NCI-H510A treated with DMSO at 0.1 percent for 48 hours (cell line): ENCODE data around the gene RPLP2.
A peak's percentile ranks its signal among the peaks of the same experiment; 100 is the strongest.

Source experiments
- DNase-seq: peaks from one replicate; lab custom pipeline; 2025; lab: John Stamatoyannopoulos, UW

RPLP2 gene

DNA sequence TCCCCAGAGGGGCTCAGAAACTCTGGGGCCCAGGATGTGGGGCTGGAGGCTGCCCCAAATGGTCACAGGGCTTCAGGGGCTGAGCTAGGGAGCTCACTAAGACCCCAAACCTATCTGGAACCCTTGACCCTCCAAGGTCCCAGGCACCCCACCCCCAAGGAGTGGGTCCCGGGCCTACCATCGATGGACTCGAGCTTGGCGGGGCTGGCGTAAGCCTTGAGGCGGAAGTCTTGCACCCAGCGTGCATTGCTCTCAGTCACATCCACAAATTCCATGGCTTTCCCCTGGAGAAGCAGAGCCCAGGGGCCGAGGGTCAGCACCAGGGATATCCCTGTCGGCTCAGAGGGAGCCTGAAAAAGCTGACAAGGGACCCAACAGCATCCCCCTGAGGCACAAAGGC is 35.9 kb upstream of the RPLP2 start:
- no peak for DNase-seq

DNA sequence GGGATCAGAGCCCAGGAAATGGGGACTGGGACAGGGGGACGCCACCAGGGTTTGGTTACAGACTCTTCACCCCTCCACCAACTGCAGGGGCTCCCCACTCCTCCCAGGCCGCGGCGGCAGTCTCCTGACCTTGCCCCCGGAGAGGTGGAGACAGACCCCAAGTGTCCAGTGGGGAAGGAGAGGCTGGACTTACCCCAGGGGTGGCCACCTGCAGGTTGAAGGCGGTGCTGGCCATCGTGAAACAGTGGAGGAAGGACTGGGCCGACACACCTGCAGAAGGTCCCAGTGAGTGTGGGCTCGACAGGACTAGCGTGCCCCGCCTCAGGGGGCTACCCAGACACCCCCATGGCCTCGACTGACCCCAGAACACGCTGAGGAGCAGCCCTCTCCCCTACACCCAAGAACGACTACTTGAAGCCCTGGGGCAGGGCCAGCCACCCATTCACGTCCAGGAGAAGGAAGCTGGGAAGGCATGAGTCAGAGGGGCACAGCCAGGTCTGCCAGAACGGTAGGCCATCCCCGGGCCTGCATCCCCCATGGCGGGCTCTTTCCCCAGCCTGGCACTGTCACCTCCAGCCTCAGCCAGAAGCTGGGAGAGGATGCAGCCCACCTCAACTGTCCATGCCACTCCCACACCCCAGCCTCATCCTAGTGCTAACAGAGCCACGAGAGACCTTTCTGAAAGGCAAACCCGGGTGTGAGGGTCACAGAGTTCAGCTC is 34.7 kb upstream of the RPLP2 start:
- DNase-seq = no peak

DNA sequence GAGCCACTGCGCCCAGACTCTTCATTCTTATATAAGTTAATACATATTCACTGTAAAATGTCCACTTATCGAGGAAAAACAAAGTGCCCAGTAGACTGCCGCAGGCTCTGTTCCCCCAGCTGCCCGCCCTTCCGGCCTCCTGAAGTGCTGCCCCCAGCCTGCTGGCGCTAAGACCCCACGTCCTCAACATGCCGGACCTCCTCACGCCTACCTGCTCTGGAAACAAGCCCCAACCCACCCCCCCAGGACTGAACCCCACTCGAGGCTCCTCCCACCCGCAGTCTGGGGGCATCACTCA is 33.6 kb upstream of the RPLP2 start:
- DNase-seq = no peak

DNA sequence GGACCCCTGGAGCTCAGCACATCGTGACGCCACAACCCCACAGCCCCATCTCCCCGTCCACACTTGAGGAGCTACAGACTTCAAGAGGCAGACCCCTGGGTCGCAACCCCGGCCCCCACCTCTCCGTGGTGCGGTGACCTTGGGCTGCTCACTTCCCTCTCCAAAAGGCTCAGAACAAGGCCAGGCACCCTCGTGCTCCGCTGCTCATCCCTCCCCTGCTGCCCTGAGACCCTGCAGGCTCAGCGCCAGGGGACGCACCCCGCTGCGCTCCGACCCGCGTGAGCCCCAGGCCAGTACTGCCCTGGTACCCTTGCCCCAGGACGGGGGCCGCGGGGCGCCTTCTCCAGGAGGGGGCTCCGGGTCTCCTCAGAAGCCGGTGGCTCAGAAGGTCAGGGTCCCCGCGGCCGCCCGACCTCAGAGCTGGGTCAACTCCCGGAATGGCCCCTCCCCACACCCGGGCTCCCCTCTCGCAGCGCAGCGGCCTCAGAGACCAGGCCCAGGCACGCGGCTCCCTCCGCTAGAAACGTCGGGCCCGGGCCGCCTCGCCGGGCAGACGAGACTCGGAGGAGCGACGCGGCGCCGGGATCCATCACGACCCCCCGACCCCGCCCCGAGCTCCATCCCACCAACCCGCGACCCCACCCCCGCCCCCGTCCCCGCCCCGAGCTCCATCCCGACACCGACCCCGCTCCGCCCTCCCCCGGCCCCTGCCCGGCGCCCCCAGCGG is 33.0 kb upstream of the RPLP2 start:
- DNase-seq = no peak

DNA sequence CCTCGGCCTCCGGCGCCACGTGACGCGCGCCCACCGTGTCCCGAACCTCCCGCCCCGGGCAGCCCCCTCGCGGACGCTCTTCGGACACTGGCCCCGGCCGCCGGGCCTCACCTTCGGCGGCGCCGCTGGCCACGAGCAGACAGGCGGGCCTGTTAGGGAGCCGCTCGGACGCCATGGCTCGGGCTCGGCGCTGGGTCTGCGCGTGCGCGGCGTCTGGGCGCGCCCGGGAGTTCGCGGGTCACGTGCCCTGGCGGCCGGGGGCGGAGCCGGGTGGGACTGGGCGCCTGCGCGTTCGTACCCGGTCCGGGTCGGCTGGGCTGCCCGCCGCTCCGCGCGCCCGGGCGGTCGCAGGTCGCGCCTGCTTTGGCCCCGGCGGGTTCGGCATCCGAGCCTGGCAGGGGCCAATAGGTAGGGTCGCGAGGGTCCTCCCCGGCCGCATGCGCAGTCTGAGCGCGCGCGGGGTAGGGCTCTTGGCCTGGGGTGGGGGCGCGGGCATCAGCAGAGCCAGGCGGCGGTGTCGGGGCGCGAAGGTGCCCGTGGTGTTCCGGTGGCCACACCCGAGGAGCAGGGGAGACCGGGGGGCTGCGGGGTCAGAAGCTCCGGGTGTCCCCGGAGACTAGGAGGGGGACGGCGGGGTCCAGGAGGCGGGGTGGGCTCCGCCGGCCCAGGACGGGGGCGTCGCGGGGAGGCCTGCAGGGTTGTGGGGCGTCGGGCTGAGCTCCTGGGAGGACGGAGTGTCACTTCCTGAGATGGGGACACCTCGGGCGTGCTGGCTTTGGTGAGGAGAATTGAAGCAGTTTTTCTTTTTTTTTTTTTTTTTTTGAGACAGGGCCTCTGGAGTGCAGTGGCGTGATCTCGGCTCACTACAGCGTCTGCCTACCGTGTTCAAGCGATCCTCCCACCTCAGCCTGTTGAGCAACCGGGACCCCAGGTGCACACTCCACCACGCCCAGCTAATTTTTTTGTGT is 32.2 kb upstream of the RPLP2 start, which contains the start of gene GATD1:
TSS of gene GATD1 (minus strand) at position 200 of the 968 bp plus-strand sequence. CDS start at position 175, 25 bp downstream.
- peak; percentile 72 for DNase-seq

DNA sequence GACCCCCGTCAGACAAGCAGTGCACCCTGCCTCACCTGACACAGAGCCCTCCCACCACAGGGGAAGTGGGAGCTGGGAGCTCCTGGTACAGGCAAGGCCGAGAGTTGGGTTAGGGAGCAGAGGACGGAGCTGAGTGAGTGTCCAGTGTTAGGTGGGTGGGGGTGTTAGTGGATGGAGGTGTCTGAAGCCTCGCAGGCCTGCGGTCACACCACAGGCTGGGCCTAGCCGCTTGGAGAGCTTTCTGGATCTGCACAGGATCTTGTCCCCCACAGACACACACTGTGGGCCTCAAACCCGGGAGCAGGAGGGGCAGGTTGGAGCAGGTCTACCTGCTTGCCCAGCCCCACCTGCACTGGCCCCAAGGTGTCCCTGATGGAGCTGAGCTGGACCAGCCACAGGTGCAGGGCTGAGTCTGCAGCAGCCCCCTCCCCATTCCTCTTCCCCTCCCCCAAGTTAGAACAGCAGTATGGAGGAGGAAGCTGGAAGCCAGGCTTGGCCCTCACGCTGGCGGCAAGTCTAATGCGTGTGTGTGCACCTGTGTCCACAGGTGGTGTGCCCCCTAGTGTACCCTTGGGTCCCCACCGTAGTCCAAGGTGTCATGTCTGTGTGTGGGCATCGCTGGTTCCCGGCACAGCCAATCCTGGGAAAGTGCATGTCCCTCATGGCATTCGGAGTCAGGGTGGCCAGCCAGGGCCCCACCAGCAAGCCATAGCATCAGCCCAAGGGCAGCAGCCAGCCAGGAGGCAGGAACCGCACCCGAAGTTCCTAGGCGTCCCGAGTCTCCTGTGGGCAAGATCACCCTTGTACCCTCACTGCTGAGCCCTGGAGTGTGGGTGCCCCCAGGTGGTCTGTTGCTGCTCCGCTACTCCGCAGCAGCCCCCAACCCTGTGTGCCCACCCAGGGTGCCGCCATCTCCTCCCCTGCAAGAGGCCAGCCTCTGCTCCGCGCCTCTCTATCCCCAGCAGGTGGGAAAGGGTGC is 30.5 kb upstream of the RPLP2 start:
- no peak for DNase-seq

DNA sequence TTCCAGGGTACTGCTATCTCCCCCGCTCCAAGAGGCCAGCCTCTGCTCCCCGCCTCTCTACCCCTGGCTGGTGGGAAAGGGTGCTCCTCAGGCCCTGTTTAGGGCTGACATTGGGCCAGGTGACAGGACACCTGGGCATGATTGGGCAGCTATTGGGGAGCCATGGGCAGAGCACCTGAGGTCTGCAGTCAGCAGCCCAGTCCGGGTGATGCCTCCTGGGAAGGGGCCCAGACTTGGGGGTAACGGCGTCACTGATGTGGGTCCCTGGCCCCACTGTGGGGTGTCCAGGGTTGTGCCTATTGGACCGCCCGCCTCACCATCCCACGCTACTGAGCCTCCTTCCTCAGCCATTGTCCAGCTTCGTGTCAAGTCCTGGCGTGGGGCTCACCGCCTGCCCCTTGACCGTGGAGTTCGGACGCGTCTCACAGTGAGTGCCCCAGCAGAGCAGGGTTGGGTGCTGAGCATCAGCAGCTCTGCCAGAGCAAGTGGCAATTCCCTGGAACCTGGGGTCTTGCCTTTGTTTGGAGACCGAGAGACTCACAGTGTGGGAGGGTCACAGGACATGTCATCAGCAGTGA is 29.7 kb upstream of the RPLP2 start:
- DNase-seq = no peak

DNA sequence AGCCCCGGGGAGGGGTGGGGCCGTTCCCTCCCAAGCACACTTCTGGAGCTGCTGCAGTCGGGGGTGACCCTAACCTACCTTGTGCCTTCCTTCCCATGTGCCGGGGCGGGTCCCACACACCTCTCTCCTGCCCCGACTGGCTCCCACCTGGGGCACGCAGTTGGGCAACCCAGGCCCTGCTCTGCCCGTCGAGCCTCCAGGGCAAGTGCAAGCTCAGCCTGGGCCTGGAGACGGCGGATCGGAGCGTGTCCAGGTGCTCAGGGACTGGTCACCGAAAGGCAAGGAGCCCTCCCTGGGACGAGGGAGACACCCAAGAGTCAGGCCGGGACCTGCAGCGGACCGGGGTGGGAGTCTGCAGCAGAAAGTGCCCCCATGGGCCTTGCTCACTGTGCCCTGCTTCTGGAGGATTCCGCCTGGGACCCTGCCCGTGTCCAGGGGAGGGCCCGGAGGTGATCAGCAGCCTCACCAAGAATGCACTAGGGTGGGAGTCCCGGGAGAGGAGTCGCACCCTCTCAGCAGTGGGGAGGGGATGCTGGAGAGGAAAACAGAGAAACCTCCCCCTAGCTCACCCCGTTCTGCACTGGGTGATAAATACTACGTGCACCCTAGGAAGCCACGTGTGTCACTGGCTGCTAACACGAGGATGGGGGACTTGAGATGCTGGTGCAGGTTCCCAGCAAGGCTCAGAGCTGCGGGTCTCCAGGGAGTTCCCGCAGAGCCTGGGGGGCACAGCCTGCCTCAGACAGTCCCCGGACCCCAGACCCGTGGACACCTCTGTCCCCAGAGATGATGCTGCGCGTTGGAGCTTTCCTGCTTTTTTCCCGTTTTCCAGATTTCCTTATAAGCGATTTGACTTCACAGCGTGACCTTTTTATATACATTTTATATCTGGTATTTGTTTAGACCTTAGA is 27.2 kb upstream of the RPLP2 start:
- DNase-seq = no peak

DNA sequence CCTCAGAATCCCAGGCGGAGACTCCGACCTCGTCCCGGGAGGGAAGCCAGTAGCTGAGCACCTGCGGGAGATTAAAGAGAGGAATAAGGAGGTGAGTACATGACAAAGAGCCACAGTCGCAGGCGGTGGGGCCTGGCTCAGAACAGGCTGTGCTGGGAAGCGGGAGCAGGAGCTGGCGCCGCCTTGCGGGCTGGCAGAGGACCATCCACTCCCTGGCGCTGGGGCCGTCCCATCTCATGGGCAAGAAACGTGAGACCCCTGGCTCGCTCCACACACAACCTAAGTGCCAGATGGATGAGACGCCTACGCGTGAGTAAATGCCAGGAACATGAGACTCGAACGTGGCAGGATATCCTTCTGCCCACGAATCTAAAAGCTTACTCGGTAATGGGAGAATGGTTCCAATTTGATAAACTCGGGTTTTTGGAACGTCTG is 26.2 kb upstream of the RPLP2 start:
- peak; percentile 18 for DNase-seq

DNA sequence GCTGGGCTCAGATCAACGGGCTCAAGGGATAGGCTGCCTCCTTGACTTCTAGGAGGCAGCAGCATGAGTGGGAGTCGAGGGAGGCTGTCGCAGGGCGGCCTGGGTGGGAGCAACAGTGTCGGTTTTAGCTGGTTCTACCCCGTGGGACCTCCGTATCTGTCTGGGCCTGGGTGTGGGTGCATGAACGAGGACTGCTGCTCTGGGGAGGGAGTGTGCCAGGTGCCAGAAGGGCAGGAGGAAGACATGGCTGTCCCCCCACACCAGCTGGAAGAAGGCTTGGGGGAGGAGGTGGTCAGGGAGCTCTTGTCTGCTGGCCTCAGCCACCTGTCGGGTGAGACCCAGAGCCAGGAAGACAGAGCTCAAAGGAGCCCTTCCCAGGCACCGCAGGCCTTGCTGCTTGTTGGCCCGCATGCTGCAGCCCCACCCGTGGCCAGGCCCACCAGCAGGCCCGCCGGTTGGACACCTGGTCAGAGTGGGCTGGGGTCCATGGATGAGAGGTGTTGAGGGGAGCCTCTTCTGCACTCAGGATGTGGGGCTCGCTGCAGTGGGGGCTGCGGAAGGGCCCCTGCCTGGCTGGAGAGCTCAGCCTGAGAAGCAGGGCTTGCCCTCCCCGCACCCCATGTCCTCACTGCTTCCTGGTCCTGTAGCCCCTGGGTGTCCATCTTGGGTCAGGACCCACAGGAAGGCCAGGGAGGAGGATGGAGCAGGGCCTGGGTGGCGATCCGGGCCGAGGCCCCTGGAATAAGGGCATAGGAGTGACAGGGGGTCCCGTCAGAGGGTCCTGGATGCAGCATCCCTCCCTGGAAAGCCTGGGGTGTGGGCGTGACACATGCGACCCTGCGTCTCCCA is 23.3 kb upstream of the RPLP2 start:
- DNase-seq = no peak

DNA sequence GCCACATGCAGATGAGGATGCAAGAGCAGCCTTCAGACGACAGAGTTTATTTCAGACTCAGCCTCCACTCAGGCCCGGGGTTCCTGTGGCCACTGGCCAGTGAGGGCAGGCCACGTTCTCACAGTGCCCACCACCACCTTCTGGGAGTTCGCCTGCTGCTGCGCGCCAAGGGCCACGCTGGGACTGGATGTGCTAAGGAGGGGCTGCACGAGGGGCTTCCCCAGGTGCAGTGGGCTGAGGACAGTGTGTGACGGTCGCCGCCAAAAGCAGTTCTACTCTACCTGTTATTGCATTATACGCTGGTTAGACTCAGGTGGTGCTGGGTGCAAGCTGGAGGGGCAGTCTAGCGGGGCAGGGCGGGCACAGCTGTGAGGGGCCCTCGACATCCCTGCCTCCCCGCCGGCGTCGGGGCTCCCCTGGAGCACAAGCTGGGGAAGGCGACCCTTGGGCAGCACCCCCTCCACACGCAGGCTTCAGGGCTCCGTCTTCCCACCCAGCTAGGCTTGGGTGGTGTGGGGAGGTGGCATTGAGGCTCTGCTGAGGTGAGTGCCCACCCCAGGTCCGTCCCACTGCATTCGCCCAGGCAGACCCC is 22.6 kb upstream of the RPLP2 start:
- no peak for DNase-seq

DNA sequence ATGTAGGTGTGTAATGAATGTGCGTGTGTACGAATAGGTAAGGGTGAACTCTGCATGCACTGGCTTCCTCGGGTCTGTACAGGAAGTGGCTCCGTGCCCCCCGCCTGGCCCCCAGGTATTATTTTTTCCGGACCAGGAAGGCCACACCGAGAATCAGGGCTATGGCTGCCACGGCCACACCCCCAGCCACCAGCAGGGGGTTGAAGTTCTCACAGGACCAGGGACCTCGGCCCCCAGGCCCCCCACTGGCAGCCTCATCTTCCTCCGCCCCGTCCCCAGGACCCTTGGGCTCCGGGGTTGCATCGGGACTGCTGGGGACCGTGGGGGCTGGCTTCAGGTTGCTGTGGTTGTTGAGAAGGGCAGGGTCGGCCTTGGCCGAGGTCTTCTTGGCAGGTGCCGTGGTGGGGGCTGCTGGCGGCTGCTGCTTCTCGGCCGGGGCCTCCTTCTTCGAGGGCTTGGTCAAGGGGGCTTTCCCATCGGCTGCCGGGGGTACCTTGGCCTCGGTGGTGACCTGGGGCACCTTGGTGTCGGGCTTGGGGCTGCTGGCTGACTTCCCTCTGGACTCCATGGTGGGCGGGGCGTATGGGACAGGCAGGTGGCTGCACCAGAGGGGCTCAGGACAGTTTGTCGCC is 21.6 kb upstream of the RPLP2 start:
- DNase-seq = no peak

DNA sequence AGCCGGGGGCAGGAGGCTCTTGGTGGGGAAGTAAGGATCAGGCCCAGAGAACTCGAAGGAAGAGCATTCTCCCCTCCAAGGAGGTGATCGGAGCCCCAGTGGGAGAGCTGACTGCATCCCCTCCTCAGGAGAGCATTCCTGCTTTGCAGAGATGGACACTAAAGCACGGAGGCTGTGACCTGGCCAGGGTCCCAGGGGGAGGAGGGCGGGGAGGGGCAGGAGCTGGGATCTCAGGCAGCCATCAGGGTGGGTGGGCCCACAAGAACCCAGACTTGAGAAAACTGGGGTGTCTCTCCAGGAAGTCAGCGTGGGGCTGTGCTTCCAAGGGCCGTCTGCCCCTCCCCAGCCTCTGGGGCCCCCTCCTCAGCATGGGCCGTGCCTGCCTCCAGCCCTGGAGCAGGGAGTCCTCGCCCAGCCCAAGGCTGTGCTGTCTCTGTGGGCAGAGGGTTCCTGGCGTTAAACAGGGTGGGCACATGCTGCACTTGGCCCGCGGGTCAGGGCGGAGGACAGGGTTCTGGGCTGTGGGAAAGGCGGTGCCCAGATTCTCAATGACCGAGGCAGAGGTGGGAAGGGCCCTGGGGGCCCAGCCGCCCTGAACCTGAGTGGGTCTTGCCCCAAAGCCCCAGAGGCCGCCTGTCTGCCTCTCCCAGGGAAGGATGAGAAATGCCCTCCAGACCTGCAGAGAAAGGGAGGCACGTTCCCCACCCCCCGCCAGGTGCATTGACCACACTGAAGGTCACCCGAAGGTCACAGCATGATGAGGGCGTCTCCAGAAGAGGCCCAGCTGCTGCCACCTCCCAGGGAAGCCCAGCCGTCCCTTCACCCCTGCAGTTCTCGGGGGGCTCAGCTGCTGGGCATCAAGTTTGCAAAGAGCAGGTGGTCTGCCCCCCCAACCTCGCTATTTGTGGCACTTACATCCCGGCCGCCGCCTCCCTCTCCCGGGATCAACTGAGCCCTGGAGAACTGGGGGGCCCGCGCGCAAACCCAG is 20.5 kb upstream of the RPLP2 start:
- no peak for DNase-seq

DNA sequence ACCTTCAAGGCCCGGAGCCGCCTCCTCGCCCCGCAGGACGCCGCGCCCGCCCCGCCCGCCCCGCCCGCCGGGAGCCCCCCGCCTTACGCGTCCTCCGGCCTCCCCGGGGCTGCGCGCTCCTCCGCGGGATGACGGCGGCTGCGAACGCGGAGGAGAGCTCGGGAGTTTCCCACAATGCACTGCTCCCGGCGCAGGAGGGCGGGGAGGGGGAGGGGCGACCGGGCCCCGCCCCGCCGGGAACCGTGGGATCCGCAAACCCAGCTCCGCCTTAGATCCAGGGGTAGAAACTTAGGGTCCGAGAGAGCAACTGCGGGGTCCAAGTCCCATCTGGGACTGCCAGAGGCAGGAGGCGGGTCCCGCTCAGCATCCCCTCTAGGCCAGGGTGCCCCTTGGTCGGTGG is 19.8 kb upstream of the RPLP2 start, which contains the start of gene CEND1:
TSS of gene CEND1 (minus strand) at position 148 of the 400 bp plus-strand sequence. CDS start 1,514 bp downstream, outside the sequence.
- peak; percentile 7 for DNase-seq

DNA sequence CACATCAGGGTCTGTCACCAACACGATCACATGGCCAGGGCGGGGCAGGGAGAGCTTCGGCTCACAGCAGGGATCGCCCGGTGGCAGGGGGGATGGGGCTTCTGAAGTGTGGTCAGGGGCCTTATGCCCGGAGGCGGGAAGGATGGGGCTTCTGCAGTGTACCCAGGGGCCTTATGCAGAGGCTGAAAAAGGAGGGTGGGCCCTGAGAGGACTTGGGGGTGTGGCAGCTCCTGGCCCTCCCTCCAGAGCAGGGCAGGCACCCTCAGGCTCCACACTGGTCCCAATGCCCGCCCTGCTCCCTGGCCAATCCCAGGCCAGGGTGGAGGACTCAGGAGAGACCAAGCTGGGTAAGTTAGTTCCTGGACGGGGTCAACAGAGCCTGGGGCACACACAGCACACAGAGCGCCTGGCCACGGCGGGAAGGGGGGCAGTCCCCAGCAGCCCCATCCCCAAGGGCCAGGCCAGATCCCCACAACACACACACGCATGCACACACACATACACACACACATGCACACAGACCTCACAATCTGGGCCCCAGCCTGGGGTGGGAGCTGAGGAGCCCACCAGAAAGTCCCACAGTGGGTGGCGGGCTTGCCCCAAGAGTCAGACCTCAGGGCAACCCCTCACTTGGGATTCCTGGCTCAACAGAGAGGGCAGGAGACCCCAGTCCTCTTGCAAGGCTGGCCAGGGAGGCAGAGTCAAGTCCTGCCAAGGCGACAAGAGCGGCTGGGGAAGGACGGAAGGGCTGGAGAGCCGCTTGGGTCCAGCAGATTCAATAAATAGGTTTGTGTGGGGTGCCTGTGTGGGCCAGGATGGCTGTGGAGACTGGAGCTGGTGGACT is 18.8 kb upstream of the RPLP2 start:
- no peak for DNase-seq
